H4 (cell line): Measurements from ENCODE around the gene COMMD7. TPM values are rescaled to one million over a fixed set of nuclear protein-coding genes. Genes with fewer than 3 reads are reported as not detected.

Experiments
- total RNA-seq: library from RNA; depleted of rRNA; stranded (reverse); fragments of >200 nt; shearing (Covaris generic); gene quantifications from 2 replicates; pipeline ENCODE4 v1.2.3, GENCODE V29; 2014; rRNA removed

COMMD7 gene
- total RNA-seq, 1 experiment from 2014 or later: 29.3 TPM

Other genes with a start within 250 kb of the COMMD7 start
- 10.6 and 13.0 TPM in 2 replicates for gene NOL4L, start 158.1 kb downstream of the COMMD7 start, total RNA-seq
- not detected in 2 replicates for gene C20orf203, start 69.5 kb downstream of the COMMD7 start, total RNA-seq
- 3.3 and 5.4 TPM in 2 replicates for gene DNMT3B, start 18.9 kb upstream of the COMMD7 start, total RNA-seq
- gene MAPRE1, start 76.5 kb upstream of the COMMD7 start, total RNA-seq: 112 and 119 TPM in 2 replicates
- 0.04 TPM in 1 of 2 replicates, not detected in the other for gene EFCAB8, start 115.5 kb upstream of the COMMD7 start, total RNA-seq